Activated CD4-positive, alpha-beta memory T cell treated with anti-CD3 and anti-CD28 coated beads for 36 hours (primary cell): ENCODE measurements around the gene IGFALS. TPM values are rescaled to one million over a fixed set of nuclear protein-coding genes. Genes with fewer than 3 reads are reported as not detected.

Experiments
- CTCF ChIA-PET: fragments of 350-600 bp; sonication (Branson Sonifier 250); formaldehyde crosslinking; loops from one replicate; lab custom pipeline; 2021; ENCODE audit warnings: antibody characterized with exemption, inconsistent platforms; lab: Charles Lee
- POLR2A ChIA-PET: fragments of 350-600 bp; sonication (Branson Sonifier 250); formaldehyde crosslinking; loops from one replicate; lab custom pipeline; 2021; ENCODE audit warnings: antibody characterized with exemption; lab: Charles Lee
- DNase-seq: peaks from one replicate; pipeline ENCODE4 v3.0.0-alpha.2; 2020
- H3K27ac Mint-ChIP-seq: one replicate; pipeline ENCODE4 v1.8.0; 2021; ENCODE audit warnings: mixed read lengths
- H3K27me3 Mint-ChIP-seq: one replicate; pipeline ENCODE4 v1.8.0; 2021; ENCODE audit warnings: mixed read lengths
- H3K36me3 Mint-ChIP-seq: one replicate; pipeline ENCODE4 v1.8.0; 2021; ENCODE audit warnings: mixed read lengths
- H3K4me1 Mint-ChIP-seq: one replicate; pipeline ENCODE4 v1.8.0; 2021; ENCODE audit warnings: low read depth, mixed read lengths
- H3K4me3 Mint-ChIP-seq: one replicate; pipeline ENCODE4 v1.8.0; 2021; ENCODE audit warnings: mild to moderate bottlenecking, mixed read lengths
- H3K9me3 Mint-ChIP-seq: one replicate; pipeline ENCODE4 v1.8.0; 2021; ENCODE audit warnings: mixed read lengths
- intact Hi-C: fragments of 100-400 bp; cut with micrococcal nuclease; formaldehyde crosslinking; loops from one replicate; pipeline ENCODE4 v1.15.1; 2023
- total RNA-seq, 2 experiments: library from RNA; stranded (reverse); gene quantifications; one replicate each; pipeline ENCODE4 v1.2.3, GENCODE V29; 2021

Gene IGFALS
- not detected for total RNA-seq

GRCh38 chr16:1793578-1794220 lies at the start of gene IGFALS:
Gene IGFALS, minus strand, starts transcription at chr16:1793705. Its CDS starts 53 bp downstream, at chr16:1793652.
- peaks cover 8% of the 10 kb centered on the region for H3K9me3 Mint-ChIP-seq
- DNase-seq, result no peak
- H3K27me3 Mint-ChIP-seq, result no peaks in the 10 kb centered on the region
- H3K4me1 Mint-ChIP-seq, result no peaks in the 10 kb centered on the region
- H3K36me3 Mint-ChIP-seq, result peaks cover 7% of the 10 kb centered on the region
- H3K4me3 Mint-ChIP-seq, result no peak within 1 kb of the TSS
- no peak within 1 kb of the TSS for H3K27ac Mint-ChIP-seq
- CTCF ChIA-PET, result no interaction called here
- intact Hi-C loops, result no loop called here
- POLR2A ChIA-PET, result interaction anchor here (1.2 kb wide), 1 partner anchor 13 kb away, joined by 3 read pairs; no protein-coding TSS in a partner anchor

GRCh38 chr16:1839554-1839953 lies 46.0 kb upstream of the IGFALS start:
- no peak overlapping the region for H3K27ac Mint-ChIP-seq
- H3K27me3 Mint-ChIP-seq, result no peaks in the 10 kb centered on the region
- intact Hi-C loops, result no loop called here
- no peaks in the 10 kb centered on the region for H3K4me1 Mint-ChIP-seq
- ChIA-PET POLR2A (no interaction called here), CTCF (no interaction called here)
- no peaks in the 10 kb centered on the region for H3K9me3 Mint-ChIP-seq
- H3K36me3 Mint-ChIP-seq, result no peaks in the 10 kb centered on the region
- H3K4me3 Mint-ChIP-seq, result no peak overlapping the region
- no peak for DNase-seq

GRCh38 chr16:1834096-1834495 lies 40.6 kb upstream of the IGFALS start:
- peaks cover 7% of the 10 kb centered on the region for H3K4me1 Mint-ChIP-seq
- no peaks in the 10 kb centered on the region for H3K9me3 Mint-ChIP-seq
- H3K27me3 Mint-ChIP-seq, result no peaks in the 10 kb centered on the region
- no peak overlapping the region for H3K27ac Mint-ChIP-seq
- no peaks in the 10 kb centered on the region for H3K36me3 Mint-ChIP-seq
- intact Hi-C loops, result no loop called here
- ChIA-PET POLR2A (no interaction called here), CTCF (no interaction called here)
- H3K4me3 Mint-ChIP-seq, result no peak overlapping the region
- DNase-seq, result no peak

- POLR2A ChIA-PET, result no interaction called here
- intact Hi-C loops, result no loop called here
- no peak for DNase-seq
- Mint-ChIP-seq H3K4me3 (no peak overlapping the region), H3K9me3 (no peaks in the 10 kb centered on the region), H3K4me1 (peaks cover 16% of the 10 kb centered on the region), H3K36me3 (no peaks in the 10 kb centered on the region), H3K27ac (no peak overlapping the region), H3K27me3 (no peaks in the 10 kb centered on the region)
- CTCF ChIA-PET, result no interaction called here
Measured at GRCh38 chr16:1832838-1833454, 39.4 kb upstream of the IGFALS start.

- ChIA-PET CTCF (interaction anchor here (1.6 kb wide), 1 partner anchor 191 kb away, joined by 3 read pairs; no protein-coding TSS in a partner anchor), POLR2A (no interaction called here)
- H3K4me1 Mint-ChIP-seq, result peaks cover 22% of the 10 kb centered on the region
- intact Hi-C loops, result no loop called here
- no peaks in the 10 kb centered on the region for H3K36me3 Mint-ChIP-seq
- no peak for DNase-seq
- no peak overlapping the region for H3K4me3 Mint-ChIP-seq
- H3K27ac Mint-ChIP-seq, result no peak overlapping the region
- no peaks in the 10 kb centered on the region for H3K27me3 Mint-ChIP-seq
- H3K9me3 Mint-ChIP-seq, result no peaks in the 10 kb centered on the region
Measured at GRCh38 chr16:1831186-1832075, 37.9 kb upstream of the IGFALS start.

- H3K4me1 Mint-ChIP-seq, result peaks cover 28% of the 10 kb centered on the region
- no peak for DNase-seq
- intact Hi-C loops, result no loop called here
- no peak overlapping the region for H3K27ac Mint-ChIP-seq
- POLR2A ChIA-PET, result no interaction called here
- no peak overlapping the region for H3K4me3 Mint-ChIP-seq
- no peaks in the 10 kb centered on the region for H3K9me3 Mint-ChIP-seq
- H3K36me3 Mint-ChIP-seq, result no peaks in the 10 kb centered on the region
- CTCF ChIA-PET, result interaction anchor here (1.6 kb wide), 1 partner anchor 192 kb away, joined by 3 read pairs; no protein-coding TSS in a partner anchor
- H3K27me3 Mint-ChIP-seq, result no peaks in the 10 kb centered on the region
Measured at GRCh38 chr16:1830213-1830612, 36.7 kb upstream of the IGFALS start.

- Mint-ChIP-seq H3K4me1 (peaks cover 38% of the 10 kb centered on the region), H3K9me3 (no peaks in the 10 kb centered on the region), H3K36me3 (no peaks in the 10 kb centered on the region), H3K27me3 (no peaks in the 10 kb centered on the region), H3K27ac (no peak overlapping the region), H3K4me3 (peak overlapping the region; percentile 59)
- ChIA-PET POLR2A (no interaction called here), CTCF (no interaction called here)
- intact Hi-C loops, result no loop called here
- no peak for DNase-seq
Measured at GRCh38 chr16:1828645-1829410, 35.3 kb upstream of the IGFALS start.

- CTCF ChIA-PET, result interaction anchor here (0.6 to 1.6 kb wide), 5 partner anchors 36 to 196 kb away, joined by 3 to 8 read pairs (median 4); partner anchors contain the start of genes MAPK8IP3, MSRB1, NUBP2 and SPSB3
- Mint-ChIP-seq H3K36me3 (no peaks in the 10 kb centered on the region), H3K27ac (peak within 1 kb of the TSS; percentile 76), H3K9me3 (no peaks in the 10 kb centered on the region), H3K27me3 (no peaks in the 10 kb centered on the region), H3K4me3 (peak within 1 kb of the TSS; percentile 91), H3K4me1 (peaks cover 40% of the 10 kb centered on the region)
- POLR2A ChIA-PET, result interaction anchor here (0.6 to 1.7 kb wide), 5 partner anchors 44 to 221 kb away, joined by 3 to 9 read pairs (median 3); partner anchors contain the start of genes MAPK8IP3, MSRB1, NUBP2 and RPS2
- intact Hi-C loops, result loop anchor here (1.0 to 2.0 kb wide), 2 partner anchors 28 to 45 kb away; partner anchors contain the start of genes NUBP2 and SPSB3
- DNase-seq, result peak; percentile 93
Measured at GRCh38 chr16:1826691-1827573, 33.4 kb upstream of the IGFALS start, which contains the start of the genes FAHD1 and HAGH. Gene FAHD1, plus strand, starts transcription at chr16:1827206. Its CDS starts 33 bp downstream, at chr16:1827239. Gene HAGH, minus strand, starts transcription at chr16:1826825. Its CDS starts 38 bp downstream, at chr16:1826787.

- Mint-ChIP-seq H3K27ac (peak overlapping the region; percentile 60), H3K4me3 (peak overlapping the region; percentile 80), H3K36me3 (no peaks in the 10 kb centered on the region), H3K9me3 (no peaks in the 10 kb centered on the region), H3K4me1 (peaks cover 40% of the 10 kb centered on the region), H3K27me3 (no peaks in the 10 kb centered on the region)
- intact Hi-C loops, result loop anchor here (1.0 to 2.0 kb wide), 2 partner anchors 29 to 44 kb away; partner anchors contain the start of genes NUBP2 and SPSB3
- ChIA-PET CTCF (interaction anchor here (0.8 to 1.6 kb wide), 2 partner anchors 43 to 120 kb away, joined by 3 to 8 read pairs; partner anchors contain the start of genes MAPK8IP3, NUBP2 and SPSB3), POLR2A (interaction anchor here (0.7 to 1.7 kb wide), 4 partner anchors 43 to 139 kb away, joined by 3 to 9 read pairs (median 6); partner anchors contain the start of genes MAPK8IP3, NME3, NUBP2 and RPS2)
- peak; percentile 79 for DNase-seq
Measured at GRCh38 chr16:1825864-1826690, 32.6 kb upstream of the IGFALS start.
